Retinal pigment epithelial cell (primary cell): ENCODE data around the gene GPAT3.

Experiments
- DNase-seq: peaks from one replicate; pipeline ENCODE4 v3.0.0-alpha.2; 2010; ENCODE audit warnings: low read depth
- H3K4me3 ChIP-seq: 2 replicates; pipeline ENCODE4 v1.5.1; 2011; ENCODE audit warnings: mild to moderate bottlenecking, low read length, control low read depth, moderate library complexity
- CTCF ChIP-seq: conservative IDR thresholded peaks from 2 replicates; pipeline ENCODE4 v1.5.1; 2011; ENCODE audit warnings: low read depth, low read length, control low read depth, inconsistent platforms

Gene GPAT3

GRCh38 chr4:83603129-83603528 lies 67.2 kb downstream of the GPAT3 start:
- no peak for DNase-seq
- TF ChIP-seq CTCF = no peak

GRCh38 chr4:83604321-83604720 lies 68.4 kb downstream of the GPAT3 start:
- no peak overlapping the region for H3K4me3 ChIP-seq
- no peak for DNase-seq
- TF ChIP-seq CTCF = no peak

More at GRCh38 chr4:83603129-83603528, 67.2 kb downstream of the GPAT3 start:
- H3K4me3 ChIP-seq = no peak overlapping the region

GRCh38 chr4:83605210-83605609 lies 69.3 kb downstream of the GPAT3 start:
- no peak for DNase-seq
- H3K4me3 ChIP-seq = no peak overlapping the region
- no peak for TF ChIP-seq CTCF

- TF ChIP-seq CTCF = no peak
- no peak overlapping the region for H3K4me3 ChIP-seq
- DNase-seq = no peak
Observed at GRCh38 chr4:83605744-83606172, 69.8 kb downstream of the GPAT3 start.

- no peak for TF ChIP-seq CTCF
- no peak overlapping the region for H3K4me3 ChIP-seq
- DNase-seq = no peak
Observed at GRCh38 chr4:83606460-83606859, 70.6 kb downstream of the GPAT3 start.

GRCh38 chr4:83606898-83607297 lies 71.0 kb downstream of the GPAT3 start:
- no peak for DNase-seq
- no peak overlapping the region for H3K4me3 ChIP-seq
- no peak for TF ChIP-seq CTCF

- no peak for DNase-seq
- TF ChIP-seq CTCF = no peak
- no peak overlapping the region for H3K4me3 ChIP-seq
Observed at GRCh38 chr4:83609365-83609764, 73.5 kb downstream of the GPAT3 start.
